Fibroblast of the conjunctiva (primary cell): ENCODE results near the gene METRN.

ENCODE experiments used
- DNase-seq: peaks from one replicate; pipeline ENCODE4 v3.0.0-alpha.2; 2010; ENCODE audit warnings: low read depth

The METRN gene

DNA sequence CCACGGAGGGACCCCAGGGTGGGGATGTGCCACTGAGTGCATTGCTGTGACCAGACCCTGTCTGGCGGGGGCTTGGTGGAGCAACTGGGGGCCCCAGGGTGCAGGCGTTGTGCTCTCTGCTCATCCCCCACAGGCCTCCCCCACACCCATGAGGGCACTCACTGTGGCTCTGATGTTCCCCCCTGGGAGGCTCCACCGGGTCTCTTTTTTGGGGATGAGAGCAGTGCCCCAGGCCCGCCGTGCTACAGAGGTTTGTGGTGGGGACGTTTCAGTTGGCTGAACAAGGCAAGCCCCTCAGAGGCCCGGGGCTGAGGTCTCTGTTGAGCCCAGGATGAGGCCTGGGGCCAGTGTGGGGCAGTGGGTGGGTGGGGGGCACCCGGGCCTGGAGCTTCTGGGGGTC is 8.8 kb downstream of the METRN start:
- no peak for DNase-seq

DNA sequence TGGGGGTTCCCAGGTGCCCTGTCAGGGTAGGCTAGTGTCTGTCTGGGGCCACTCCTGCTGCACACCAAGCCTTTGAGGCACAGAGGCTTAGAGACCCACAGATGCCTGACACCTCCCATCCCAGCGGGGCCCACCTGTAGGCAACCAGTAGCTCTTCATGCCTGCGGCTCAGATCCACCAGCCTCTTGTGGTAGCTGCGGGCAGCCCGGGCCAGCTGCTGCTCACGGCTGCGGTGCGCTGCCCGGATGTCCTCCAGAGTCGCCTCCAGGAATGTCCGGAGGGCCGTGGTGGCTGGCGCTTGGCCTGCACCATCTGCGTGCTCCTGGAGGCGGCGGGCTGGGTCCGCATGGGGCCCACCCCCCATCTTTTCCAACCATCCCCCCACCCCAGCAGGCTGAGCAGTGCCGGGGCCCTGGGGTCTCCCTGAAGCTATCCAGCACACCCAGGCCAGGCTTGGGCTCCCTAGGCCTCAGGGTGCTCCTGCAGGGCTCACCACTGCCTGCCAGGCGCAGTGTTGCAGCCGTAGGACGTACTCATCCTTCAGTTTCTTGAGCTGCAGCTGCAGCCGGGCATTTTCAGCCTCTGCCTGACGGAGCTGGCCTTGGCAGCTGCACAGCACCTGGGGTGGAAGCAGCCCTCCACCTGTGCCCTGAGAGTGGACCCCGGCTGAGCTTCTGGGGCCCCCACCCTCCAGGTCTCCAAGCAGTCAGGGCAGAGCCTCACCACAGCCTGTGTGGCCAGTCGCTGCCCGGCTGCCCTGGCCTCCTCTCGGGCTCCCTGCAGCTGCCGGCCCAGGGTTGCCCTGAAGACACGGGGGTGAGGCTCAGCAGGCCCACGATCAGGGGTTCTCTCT is 9.5 kb downstream of the METRN start:
- no peak for DNase-seq

DNA sequence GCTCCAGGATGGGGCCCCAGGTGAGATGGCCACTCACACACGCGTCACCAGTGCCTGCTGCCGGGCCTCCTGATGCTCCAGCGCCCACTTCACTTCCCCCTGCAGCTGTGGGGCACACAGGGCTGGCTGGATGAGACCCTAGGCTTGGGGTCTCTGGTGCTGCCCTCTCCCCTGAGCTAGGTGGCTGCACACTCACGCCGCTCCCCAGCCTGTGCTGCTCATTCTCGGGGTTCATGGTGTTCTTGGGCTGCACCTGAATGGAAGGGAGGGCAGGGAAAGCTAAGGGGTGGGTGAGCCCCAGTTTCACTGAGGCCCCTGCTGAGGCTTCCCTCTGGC is 10.1 kb downstream of the METRN start:
- no peak for DNase-seq

DNA sequence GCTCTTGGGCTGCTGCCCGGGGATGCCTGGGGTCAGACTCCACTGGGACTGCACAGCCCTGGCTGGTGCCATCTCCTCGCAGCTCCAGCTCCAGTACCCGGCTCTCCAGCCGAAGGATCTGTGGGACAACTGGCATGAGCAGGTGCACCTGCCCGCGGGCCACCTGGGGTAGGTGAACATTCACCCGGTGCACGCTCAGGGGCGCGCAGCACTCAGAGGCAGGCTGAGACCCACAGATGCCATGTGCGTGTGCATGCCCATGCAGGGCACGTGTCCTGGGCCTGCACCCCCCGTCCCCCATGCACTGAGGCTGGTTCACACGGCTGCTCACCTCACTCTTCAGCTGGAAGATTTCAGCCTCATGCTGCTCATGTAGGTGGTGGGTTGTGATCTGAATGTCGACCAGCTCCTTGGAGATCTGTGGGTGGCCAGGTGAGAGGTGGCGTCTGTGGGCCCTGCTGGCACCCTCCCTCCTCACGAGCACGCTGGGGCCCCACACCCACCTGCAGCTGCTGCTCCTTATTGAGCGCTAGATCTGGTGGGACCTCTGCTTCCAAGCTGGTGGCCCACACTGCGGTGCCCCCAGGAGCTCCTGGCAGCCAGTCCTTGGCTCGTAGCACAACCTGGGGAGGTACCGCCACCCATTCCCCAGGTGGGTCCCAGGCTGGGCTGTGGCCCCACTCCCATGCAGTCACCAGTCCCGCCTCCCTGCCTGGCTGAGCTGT is 10.7 kb downstream of the METRN start:
- no peak for DNase-seq

DNA sequence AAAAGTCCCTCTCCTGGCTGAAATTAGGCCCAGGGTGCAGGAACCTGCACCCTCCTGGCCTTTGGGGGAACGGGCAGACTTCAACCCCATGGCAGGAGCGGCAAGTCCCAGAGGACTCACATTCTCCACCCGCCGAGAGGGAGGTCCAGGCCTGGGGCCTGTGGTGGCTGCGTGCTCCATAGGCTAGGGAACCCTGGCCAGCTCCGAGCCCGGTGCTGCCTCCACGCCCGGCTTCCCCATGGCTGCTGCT is 11.2 kb downstream of the METRN start:
- DNase-seq = no peak

DNA sequence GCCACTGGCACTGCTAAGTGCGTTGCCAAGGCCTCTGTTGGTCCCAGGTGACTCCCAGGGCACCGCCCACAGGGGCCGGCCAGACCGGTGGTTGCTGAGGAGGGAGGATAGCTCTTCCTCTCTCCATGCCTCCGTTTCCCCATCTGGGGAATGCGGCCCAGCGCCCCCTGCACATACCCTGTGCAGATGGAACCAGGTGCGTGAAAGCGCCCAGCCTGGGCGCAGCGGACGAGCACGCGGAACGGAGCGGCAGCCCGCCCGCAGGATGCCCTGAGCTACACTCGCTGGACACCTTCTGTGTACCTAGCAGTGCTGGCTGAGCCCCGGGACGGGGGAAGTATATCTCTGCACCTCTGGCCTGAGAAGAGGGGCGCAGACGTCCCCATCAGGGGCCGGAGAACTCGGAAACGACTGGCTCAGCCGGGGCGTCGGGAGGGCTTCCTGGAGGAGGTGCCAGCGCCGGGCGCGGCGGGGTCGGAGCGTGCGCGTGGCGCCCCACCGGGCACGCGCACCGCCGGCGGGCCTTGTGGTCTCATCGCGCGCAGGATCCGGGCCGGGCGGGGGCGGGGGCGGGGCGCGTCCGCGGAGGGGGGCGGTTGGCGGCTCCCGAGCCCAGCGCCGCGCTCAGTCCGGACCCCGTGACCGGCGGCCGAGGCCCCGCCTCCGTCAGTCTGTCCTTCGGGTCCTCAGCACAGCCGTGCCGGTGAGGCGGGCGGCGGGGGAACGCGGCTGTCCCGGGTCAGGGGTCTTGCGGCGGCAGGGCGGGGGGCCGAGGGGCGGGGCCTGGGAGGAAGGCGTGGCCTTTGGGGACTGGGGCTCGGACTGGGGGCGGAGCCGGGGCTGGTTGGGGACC is 11.7 kb downstream of the METRN start, which contains the start of the genes CCDC78 and HAGHL:
TSS of gene CCDC78 (minus strand) at position 6 of the 853 bp plus-strand sequence. CDS start 76 bp downstream, outside the sequence.
TSS of gene HAGHL (plus strand) at position 669 of the 853 bp plus-strand sequence. CDS start 404 bp downstream, outside the sequence.
- DNase-seq = no peak

DNA sequence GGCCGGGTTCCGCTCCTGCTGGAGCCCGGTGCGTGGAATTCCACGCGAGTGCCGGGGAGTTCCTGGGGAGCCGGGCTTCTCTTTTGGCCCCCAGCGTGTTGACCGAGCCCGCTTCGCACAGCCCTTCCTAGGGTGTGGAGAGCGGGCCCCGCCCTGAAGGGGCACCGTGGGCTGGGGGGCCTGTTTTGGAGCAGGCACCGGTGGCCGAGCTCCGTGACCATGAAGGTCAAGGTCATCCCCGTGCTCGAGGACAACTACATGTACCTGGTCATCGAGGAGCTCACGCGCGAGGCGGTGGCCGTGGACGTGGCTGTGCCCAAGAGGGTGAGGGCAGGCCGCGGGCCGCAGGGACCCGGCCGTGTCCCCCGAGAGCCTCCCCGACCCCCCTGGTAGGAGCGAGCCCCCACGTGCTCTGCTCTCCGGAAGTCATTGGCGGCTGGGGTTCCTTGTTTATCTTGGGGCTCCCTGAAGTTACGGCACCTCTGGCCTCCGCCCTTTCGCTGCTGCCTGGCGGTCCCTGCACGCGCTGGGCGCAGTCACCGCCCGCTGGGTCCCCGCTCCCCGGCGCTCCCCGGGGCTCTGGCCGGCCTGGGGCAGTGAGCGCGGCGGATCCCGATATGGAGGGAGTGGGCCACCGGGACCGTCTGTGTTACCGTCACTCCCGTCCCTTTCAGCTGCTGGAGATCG is 12.5 kb downstream of the METRN start:
- DNase-seq = no peak

DNA sequence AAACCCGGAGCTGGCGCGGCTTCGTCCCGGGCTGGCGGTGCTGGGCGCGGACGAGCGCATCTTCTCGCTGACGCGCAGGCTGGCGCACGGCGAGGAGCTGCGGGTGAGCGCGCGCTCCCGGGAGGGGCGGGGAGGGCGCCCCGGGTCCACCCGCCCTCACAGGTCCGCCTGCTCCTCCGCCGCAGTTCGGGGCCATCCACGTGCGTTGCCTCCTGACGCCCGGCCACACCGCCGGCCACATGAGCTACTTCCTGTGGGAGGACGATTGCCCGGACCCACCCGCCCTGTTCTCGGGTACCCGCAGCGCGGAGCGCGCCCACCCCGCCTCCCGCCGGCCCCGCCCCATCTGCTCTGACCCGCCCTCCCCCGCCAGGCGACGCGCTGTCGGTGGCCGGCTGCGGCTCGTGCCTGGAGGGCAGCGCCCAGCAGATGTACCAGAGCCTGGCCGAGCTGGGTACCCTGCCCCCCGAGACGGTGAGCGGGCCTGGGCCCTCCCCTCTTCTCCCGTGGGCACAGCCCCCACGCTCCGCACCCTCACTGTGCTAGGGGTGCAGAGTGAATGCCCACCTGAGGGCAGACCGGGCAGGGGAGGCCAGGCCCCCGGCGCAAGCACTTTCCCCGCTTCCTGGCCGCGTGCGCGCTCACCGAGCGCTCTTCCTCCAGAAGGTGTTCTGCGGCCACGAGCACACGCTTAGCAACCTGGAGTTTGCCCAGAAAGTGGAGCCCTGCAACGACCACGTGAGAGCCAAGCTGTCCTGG is 13.4 kb downstream of the METRN start:
- DNase-seq = no peak

DNA sequence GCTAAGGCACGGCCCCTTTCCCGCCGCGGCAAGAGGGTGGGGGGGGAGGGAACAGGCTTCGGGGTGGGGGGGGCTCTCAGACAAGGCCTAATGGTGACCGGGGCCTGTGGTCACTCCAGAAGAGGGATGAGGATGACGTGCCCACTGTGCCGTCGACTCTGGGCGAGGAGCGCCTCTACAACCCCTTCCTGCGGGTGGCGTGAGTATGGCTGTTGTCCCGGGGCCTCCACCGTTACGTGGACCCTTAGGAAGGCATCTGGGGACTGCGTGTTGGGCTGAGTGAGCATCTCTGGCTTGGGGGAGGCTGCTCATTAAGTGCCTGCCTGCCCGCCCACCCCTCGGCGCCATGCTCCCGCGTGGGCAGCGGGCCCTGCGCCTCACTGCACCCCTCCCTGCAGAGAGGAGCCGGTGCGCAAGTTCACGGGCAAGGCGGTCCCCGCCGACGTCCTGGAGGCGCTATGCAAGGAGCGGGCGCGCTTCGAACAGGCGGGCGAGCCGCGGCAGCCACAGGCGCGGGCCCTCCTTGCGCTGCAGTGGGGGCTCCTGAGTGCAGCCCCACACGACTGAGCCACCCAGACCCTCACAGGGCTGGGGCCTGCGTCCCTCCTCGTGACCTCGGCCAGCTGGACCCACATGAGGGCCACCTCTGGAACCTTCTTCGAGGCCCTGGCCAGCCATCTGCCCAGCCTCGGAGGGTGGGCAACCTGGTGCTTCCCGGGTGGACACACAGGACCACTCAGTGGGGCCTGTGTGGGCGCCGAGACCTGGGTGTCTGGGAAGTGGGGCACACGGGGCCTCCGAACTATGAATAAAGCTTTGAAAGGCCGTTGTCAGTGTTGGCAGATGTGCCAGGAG is 14.2 kb downstream of the METRN start:
- DNase-seq = no peak

DNA sequence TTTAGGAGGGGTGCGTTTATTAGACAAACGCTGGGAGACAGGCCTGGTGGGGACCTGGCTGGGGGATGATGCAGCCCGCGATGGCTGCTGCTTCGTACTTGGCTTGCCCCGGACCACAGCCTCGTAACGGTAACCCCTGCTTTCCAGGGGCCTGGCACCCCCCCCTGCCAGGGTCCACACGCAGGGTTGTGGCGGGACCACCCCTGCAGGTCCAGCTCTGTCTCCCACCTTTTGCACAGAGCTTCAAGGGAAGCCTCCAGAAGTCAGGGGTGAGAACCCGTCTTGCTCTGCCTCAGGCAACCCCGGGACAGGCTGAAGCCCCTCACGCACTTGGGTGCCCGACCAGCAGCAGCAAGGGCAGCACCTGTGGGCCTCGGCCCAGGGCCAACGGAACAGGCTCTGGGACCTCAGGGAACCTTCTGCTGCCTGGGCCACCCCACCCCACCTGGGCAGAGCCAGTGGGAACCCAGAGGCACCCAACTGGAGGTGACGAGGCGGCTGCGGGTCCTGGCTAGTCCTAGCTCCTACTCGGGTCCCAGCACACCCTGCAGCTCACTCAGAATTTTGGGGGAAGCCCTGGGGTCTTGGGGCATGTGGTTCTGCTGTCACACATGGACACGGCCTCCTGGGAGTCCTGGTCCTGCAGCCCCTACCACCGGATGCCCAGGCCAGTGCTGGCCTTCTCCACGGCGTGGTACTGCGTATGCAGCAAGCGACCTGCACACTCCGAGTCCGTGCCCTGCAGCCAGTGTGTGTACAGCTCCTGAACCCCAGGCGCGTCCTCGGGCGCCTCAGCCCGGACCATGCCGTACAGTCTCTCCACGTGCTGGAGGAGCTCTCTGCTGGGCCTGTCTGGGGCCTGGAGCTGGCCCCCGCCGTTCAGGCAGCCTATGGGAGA is 15.1 kb downstream of the METRN start:
- DNase-seq = no peak

DNA sequence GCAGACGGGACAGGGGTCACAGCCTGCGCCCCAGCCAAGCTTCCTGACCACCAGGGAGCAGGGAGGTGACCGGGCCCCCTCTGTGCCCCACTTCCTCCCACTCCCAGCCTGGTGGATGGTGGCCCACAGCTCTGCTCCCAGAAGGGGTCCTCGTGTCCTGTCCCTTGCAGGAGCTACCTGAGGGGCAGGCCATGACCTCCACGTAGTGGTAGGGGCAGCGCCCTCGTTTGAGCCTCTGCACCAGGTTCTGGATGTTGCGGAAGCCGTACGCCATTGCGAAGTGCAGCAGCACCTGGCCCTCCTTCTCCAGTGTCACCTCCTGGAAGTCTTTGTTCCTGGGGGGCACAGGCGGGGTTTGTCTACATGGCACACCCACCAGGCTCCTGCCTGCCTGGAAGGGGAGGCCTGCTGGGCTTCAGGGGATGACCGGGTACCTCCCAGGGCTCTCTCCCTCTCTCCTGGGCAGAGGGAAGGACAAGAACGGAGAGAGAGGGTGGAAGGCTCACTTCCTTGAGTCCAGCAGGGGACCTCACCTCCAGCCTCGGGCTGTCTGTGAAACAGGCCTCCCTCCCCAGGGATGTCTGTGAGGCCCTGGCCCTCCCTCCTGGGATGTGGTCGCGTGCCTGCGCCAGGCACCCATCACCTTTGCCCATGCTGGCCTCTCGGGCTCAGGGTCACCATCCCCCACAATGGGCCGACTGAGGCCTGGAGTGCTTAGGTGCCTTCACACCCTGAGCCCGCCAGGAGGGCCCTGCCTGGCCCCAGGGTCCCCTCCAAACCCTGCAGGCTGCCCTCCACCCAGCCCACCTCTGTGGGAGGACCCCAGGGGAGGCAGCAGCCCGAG is 16.0 kb downstream of the METRN start:
- no peak for DNase-seq

DNA sequence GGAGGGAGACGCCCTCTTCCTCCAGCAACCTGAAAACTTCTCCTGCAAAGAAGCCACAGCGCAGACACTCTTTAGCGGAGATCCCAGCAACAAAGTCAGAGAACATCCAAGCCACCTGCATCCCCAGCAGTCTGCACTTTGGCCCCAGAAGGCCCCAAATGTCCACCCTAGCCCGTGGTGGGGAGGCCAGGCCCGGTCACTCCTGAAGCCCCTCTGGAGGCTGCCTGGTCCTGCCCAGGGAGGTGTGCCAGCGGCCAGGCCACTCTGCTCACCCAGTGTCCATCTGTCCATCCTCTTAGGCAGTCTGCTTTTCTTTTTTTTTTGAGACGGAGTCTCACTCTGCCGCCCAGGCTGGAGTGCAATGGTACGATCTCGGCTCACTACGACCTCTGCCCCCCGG is 17.4 kb downstream of the METRN start:
- DNase-seq = no peak

DNA sequence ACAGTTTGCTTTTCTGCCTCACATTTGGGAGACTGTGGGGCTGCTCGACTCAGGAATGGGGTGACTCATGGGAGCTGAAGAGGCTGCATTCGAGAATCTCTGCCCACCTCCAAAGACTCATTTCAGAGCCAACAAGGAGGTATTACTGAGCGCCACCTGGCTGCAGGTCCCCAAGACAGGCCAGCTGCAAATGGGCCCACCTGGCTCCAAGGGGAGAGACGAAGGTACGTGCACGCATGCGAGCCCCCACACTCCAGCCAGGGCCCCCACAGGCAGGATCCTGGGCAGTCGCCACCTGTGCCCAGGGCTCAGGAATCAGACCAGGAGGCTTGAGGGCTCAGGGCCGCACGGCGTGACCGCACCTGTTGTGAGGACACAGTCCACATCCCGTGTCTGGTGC is 18.0 kb downstream of the METRN start:
- DNase-seq = no peak

DNA sequence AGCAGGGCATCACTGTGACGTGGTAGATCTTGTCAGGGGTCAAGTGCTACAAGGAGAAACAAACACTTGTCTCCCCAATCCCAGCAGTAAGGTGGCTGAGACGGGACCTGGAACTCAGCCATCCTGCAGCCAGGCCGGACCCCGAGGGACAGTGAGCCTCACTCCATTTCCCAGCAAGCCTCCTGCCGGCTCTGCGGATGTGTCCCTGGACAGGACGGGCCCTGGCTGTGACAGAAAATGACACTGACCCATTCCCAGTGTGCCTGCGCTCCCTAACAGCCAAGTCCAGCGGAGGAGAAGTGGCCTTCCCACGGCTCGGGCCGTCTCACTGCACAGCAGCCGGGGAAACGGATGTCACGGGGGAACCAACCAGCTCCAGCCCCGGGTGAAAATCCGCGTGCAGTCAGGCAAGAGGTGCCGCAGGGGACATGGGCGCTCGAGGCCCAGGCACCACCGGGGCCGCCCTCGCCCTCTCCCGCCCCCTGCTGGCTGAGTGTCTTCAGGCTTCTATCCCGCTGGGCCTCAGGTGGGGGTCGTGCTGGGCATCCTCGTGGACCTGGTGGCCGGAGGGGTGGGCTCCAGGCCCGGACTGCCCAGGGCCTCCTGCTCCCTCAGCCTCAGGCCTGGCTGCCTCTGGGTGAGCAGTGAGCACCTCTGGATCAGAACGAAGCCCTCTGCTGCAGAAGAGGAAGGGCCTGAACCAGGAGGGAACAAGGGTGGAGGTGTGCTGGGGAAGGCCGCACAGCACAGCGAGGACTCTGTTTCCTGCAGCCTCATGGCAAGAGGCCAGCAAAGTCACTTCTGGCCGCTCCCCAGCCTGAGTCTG is 18.7 kb downstream of the METRN start:
- no peak for DNase-seq

DNA sequence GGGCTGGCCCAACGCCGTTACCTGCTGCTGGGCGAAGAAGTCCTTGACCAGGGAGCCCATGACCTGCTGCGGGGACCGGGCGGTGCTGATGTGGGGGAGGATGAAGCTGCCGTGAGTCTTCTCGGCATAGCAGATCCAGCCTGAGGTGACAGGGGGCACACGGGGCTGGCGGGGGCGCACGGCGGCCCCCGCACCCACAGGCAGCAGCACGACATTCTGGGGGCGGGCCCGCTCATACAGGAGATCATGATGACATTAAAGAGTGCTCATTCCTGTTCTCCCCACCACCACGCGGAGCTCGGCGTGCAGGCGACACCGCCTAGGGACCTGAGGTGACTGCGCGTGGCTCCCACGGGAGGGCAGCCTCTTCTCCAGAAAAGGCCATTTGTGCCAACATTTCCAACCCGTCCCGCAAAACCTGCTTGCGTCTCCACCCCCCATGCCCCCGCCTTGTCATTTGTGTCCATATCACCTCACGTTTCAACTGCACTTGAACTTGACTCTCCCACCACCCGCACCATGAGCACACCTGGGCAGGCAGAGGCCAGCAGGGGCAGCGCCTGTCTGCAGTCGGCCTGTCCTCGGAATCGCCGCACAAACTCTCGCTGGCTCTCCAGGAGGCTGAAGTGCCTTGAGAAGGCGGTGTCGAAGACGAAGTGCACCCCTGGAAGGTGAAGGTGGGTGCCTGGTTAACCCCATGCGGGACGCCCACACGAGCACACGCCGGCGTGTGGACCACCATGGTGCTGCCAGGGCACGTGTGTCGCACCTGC is 19.5 kb downstream of the METRN start:
- DNase-seq = no peak

DNA sequence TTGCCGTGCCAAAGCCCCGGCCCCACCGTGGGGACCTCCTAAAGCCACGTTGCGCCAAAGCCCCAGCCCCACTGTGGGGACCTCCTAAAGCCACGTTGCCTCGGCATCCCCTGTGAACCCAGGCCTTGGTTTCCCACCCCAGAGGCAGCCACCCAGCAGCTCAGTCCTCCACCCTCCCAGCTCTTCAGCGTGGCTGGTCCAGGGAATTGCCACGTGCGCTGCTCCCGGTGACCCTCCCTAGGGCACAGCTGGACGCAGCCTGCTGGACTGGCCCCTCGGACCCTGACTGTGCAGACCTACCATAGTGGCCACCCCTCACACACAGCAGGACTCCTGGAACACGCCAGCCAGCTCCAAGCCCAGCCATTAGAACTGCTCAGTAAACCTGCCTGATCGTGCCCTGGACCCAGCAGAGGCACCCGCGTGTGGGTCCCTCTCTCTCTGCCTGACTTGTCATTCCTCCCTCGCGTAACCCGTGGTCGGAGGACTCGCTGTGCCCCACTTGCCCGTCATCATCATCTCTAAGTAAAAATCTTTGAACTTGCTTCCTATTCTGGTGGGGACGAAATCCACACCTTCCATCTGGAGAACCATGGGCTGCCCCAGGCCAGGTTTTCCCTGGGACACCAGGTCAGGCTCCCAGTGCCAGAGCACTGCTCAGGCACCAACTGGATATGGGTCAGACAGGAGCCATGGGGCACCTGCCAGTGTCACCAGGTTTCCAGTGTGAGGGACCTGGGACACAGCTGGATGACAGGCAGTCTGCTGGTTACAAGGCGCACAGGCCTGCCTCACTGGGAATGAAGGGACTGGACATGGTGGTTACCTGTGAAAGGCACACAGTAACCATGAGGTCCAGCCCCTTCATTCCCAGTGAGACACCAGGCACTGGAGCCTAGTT is 20.3 kb downstream of the METRN start:
- DNase-seq = no peak
